Stimulated activated memory B cell treated with anti-CD40 and anti-IgM and Interleukin-4, amounts not matched to agents 10 μg/mL and 1 μg/mL and 100 μg/mL, for 72 hours (primary cell): ENCODE data around the gene IGSF5.
"Not testable (repeated sequence)": the region's sequence is repeated elsewhere in the genome, so short reads cannot be mapped to it uniquely, and the experiment has no call there.

ENCODE experiments used
- ATAC-seq: fragments of 150-1000 bp; cut with Tn5 transposase; 2 replicates; pipeline ENCODE4 v1.10.0; 2021
- H3K27ac Mint-ChIP-seq: one replicate; pipeline ENCODE4 v1.8.0; 2022; ENCODE audit warnings: mild to moderate bottlenecking, mixed read lengths
- H3K27me3 Mint-ChIP-seq: one replicate; pipeline ENCODE4 v1.8.0; 2022; ENCODE audit warnings: mixed read lengths
- H3K36me3 Mint-ChIP-seq: one replicate; pipeline ENCODE4 v1.8.0; 2022; ENCODE audit warnings: mixed read lengths
- H3K4me1 Mint-ChIP-seq: one replicate; pipeline ENCODE4 v1.8.0; 2022; ENCODE audit warnings: mixed read lengths
- H3K4me3 Mint-ChIP-seq: one replicate; pipeline ENCODE4 v1.8.0; 2022; ENCODE audit warnings: mild to moderate bottlenecking, moderate library complexity, mixed read lengths
- H3K9me3 Mint-ChIP-seq: one replicate; pipeline ENCODE4 v1.8.0; 2022; ENCODE audit warnings: mixed read lengths

Gene IGSF5

DNA sequence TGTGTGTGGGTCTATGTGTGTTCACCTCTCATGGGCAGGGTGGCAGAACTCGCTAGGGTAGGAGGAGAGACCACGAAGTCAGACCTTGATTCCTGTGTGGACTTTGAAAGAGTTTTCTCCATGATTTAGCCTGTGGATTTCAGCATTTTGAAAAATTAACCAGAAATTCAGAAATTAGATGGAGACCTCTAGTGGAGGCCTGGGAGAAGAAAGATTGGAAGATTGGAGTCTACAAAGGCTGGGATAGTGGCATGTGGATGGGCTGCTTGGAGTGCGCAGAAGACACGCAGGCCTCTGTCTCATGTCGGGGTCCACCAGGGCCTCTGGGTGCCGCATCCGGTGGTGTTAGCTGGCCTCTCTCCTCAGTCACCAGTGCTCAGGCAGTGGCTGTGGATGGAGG is 18.9 kb upstream of the IGSF5 start:
- H3K36me3 Mint-ChIP-seq: no peaks in the 10 kb centered on the region
- H3K27me3 Mint-ChIP-seq: no peaks in the 10 kb centered on the region
- H3K4me3 Mint-ChIP-seq: no peak overlapping the region
- ATAC-seq: no peak
- no peaks in the 10 kb centered on the region for H3K4me1 Mint-ChIP-seq
- H3K9me3 Mint-ChIP-seq: peaks cover 8% of the 10 kb centered on the region
- no peak overlapping the region for H3K27ac Mint-ChIP-seq

DNA sequence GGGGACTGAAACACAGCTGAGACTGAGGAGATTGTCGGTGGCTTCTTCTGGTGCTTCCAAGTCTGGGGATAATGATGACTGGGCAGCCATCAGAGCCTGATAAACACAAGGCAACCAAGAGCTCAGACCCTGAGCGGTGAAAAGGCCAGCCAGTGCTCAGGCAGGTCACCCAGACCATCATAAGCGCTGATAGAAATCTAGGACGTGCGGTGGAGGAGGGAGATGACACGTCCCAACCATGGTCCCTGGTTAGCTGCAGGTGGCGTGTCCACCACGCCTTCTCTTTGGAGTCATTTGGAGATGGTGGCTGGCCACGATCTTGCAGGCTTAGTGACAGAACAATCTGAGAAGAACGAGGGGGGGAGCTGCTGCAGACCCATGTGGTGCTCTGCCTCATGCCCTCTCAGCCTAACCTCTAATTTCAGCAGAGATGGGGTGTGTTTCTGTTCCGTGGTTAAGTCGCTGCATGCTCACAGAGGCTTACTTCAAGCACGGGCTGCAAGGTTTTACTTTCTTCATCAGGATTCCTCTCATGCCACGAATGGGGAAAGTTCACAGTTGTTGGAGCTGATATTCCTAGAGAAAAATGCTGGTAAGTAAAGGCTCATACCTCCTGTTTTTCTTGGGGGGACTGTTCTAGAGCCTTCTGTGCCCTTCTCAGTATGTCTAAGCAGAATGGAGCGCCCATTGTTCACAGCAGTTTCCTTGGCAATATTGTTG is 17.4 kb upstream of the IGSF5 start:
- Mint-ChIP-seq H3K36me3 (no peaks in the 10 kb centered on the region), H3K4me3 (no peak overlapping the region), H3K27ac (no peak overlapping the region), H3K4me1 (no peaks in the 10 kb centered on the region), H3K27me3 (no peaks in the 10 kb centered on the region), H3K9me3 (peaks cover 5% of the 10 kb centered on the region)
- no peak for ATAC-seq

DNA sequence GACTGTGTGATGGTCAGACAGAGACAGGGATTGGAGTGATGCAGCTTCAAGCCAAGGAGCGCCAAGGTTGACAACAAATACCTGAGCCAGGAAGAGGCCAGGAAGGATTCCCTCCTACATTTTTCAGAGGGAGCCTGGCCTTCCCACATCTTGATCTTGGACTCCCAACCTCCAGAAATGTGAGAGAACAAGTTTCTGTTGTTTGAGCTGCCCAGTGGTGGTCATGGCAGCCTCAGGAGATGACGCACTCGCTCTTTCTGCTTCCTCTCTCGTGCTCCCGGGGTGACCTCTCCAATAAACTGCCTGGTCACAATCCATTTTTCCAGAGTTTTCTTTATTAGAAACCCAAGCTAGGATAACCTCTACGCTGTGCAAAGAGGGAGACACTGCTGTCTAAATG is 16.6 kb upstream of the IGSF5 start:
- no peak overlapping the region for H3K27ac Mint-ChIP-seq
- no peak for ATAC-seq

GRCh38 chr21:39730418-39731157 is 14.4 kb upstream of the IGSF5 start:
- H3K4me3 Mint-ChIP-seq: no peak overlapping the region
- no peak overlapping the region for H3K27ac Mint-ChIP-seq
- H3K4me1 Mint-ChIP-seq: no peaks in the 10 kb centered on the region
- H3K9me3 Mint-ChIP-seq: no peaks in the 10 kb centered on the region
- H3K27me3 Mint-ChIP-seq: no peaks in the 10 kb centered on the region
- ATAC-seq: no peak
- H3K36me3 Mint-ChIP-seq: no peaks in the 10 kb centered on the region

More for the DNA sequence above, 16.6 kb upstream of the IGSF5 start:
- peaks cover 1% of the 10 kb centered on the region for H3K9me3 Mint-ChIP-seq
- H3K4me1 Mint-ChIP-seq: no peaks in the 10 kb centered on the region
- H3K27me3 Mint-ChIP-seq: no peaks in the 10 kb centered on the region
- H3K4me3 Mint-ChIP-seq: no peak overlapping the region
- H3K36me3 Mint-ChIP-seq: no peaks in the 10 kb centered on the region

DNA sequence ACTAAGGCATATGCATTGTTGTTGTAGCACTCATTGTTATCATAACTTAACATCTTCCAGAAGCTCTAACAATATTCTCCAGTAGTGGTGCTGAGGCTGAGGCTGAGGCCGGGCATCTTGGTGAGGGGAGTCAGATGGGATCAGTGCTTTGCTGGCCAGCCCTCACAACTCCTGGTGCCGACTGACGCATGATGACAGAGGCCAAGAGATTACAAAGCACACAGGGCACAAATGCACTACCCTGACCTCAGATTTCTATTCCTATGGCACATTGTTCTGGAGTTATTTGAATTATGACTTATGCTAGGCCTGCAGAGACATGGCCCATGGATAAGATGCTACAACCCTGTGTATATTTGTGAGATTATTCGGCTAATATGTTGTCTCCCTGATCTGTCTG is 8.3 kb upstream of the IGSF5 start:
- no peaks in the 10 kb centered on the region for H3K36me3 Mint-ChIP-seq
- no peak overlapping the region for H3K27ac Mint-ChIP-seq
- H3K9me3 Mint-ChIP-seq: no peaks in the 10 kb centered on the region
- ATAC-seq: no peak
- no peaks in the 10 kb centered on the region for H3K4me1 Mint-ChIP-seq
- no peaks in the 10 kb centered on the region for H3K27me3 Mint-ChIP-seq
- H3K4me3 Mint-ChIP-seq: no peak overlapping the region

GRCh38 chr21:39737376-39738000 is 7.5 kb upstream of the IGSF5 start:
- Mint-ChIP-seq H3K4me3 (no peak overlapping the region), H3K27me3 (no peaks in the 10 kb centered on the region), H3K27ac (no peak overlapping the region)

GRCh38 chr21:39738566-39738965 is 6.4 kb upstream of the IGSF5 start:
- Mint-ChIP-seq H3K4me1 (no peaks in the 10 kb centered on the region), H3K9me3 (no peaks in the 10 kb centered on the region), H3K27me3 (no peaks in the 10 kb centered on the region), H3K4me3 (no peak overlapping the region), H3K27ac (no peak overlapping the region), H3K36me3 (no peaks in the 10 kb centered on the region)
- ATAC-seq: no peak

More at GRCh38 chr21:39737376-39738000, 7.5 kb upstream of the IGSF5 start:
- no peak for ATAC-seq
- no peaks in the 10 kb centered on the region for H3K36me3 Mint-ChIP-seq
- H3K9me3 Mint-ChIP-seq: no peaks in the 10 kb centered on the region
- no peaks in the 10 kb centered on the region for H3K4me1 Mint-ChIP-seq

DNA sequence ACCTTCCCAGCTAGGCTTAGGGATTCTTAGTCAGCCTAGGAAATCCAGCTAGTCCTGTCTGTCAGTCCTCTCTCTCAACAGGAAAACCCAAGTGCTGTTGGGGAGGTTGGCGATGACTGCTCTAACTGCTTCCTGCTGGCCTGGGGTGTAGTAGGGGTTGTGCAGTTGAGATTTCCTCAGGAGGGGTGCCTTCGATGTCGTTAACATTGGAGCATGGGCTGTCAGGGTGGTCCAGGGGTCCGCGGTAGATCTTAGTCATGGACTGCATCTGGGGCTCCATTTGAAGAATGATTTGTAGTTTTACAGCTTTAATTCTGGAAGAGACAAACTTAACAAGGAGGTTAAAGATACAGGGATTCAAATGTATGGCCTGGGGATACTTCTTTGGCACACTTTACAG is 5.5 kb upstream of the IGSF5 start:
- H3K4me1 Mint-ChIP-seq, H3K27me3 Mint-ChIP-seq, H3K36me3 Mint-ChIP-seq, ATAC-seq, H3K9me3 Mint-ChIP-seq, H3K27ac Mint-ChIP-seq, H3K4me3 Mint-ChIP-seq: not testable (repeated sequence)

GRCh38 chr21:39742561-39742960 is 2.4 kb upstream of the IGSF5 start:
- not testable (repeated sequence) for ATAC-seq, H3K27ac Mint-ChIP-seq, H3K4me1 Mint-ChIP-seq, H3K27me3 Mint-ChIP-seq, H3K9me3 Mint-ChIP-seq, H3K4me3 Mint-ChIP-seq, H3K36me3 Mint-ChIP-seq

DNA sequence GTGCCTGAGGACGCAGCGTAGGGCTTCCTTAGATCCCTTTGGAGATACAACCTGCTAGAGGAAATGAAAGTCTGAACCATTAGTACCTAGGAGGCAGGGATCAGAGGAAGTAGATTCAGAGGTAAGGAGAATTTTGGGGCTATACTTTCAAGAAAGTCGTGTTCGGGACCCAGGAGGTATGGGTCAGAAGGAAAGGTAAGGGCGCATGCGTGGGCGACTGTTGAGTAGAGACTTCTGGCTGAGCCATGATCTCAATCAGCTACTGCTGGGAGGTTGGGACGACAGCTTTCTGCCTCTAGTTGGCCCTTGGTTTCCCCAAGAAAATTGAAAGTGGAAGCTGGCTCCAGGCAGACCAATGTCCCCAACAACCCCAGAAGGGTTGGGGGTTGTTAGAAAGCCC is 349 bp downstream of the IGSF5 start:
- H3K4me1 Mint-ChIP-seq, H3K27ac Mint-ChIP-seq, H3K9me3 Mint-ChIP-seq, H3K36me3 Mint-ChIP-seq, H3K4me3 Mint-ChIP-seq, ATAC-seq, H3K27me3 Mint-ChIP-seq: not testable (repeated sequence)

DNA sequence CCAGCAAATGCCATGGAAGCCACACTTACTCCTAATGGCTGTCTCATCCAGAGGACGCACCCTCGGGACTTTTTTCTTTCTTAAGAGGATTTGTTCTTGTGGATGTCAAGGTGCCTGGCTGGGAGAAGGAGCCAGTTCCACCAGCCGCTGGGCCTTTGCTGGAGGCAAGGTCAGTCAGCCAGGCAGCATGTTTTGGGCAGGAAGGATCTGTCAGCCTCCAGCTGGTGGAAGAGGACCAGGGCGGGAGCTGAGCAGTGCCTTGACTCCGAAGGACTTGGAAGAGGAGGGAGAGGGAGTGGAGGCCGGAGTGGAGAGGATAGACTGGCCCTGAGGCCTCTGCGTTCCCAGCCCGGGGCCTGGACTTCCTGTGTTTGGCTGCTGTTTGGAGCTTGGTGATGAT is 5.7 kb downstream of the IGSF5 start:
- Mint-ChIP-seq H3K27ac (no peak overlapping the region), H3K9me3 (peaks cover 8% of the 10 kb centered on the region), H3K4me3 (no peak overlapping the region), H3K4me1 (no peaks in the 10 kb centered on the region), H3K27me3 (no peaks in the 10 kb centered on the region), H3K36me3 (no peaks in the 10 kb centered on the region)
- ATAC-seq: no peak

- no peaks in the 10 kb centered on the region for H3K36me3 Mint-ChIP-seq
- no peaks in the 10 kb centered on the region for H3K27me3 Mint-ChIP-seq
- H3K4me1 Mint-ChIP-seq: no peaks in the 10 kb centered on the region
- no peak for ATAC-seq
- no peak overlapping the region for H3K4me3 Mint-ChIP-seq
- peaks cover 8% of the 10 kb centered on the region for H3K9me3 Mint-ChIP-seq
- no peak overlapping the region for H3K27ac Mint-ChIP-seq
These were observed 9.8 kb downstream of the IGSF5 start for GRCh38 chr21:39754811-39755210.

- H3K9me3 Mint-ChIP-seq: peaks cover 12% of the 10 kb centered on the region
- H3K27me3 Mint-ChIP-seq: no peaks in the 10 kb centered on the region
- H3K4me3 Mint-ChIP-seq: no peak overlapping the region
- H3K27ac Mint-ChIP-seq: no peak overlapping the region
- no peaks in the 10 kb centered on the region for H3K36me3 Mint-ChIP-seq
- no peaks in the 10 kb centered on the region for H3K4me1 Mint-ChIP-seq
- ATAC-seq: no peak
These were observed 11.3 kb downstream of the IGSF5 start for GRCh38 chr21:39756285-39756684.

GRCh38 chr21:39763272-39763970 is 18.4 kb downstream of the IGSF5 start:
- Mint-ChIP-seq H3K27ac (no peak overlapping the region), H3K36me3 (no peaks in the 10 kb centered on the region), H3K9me3 (peaks cover 7% of the 10 kb centered on the region)

GRCh38 chr21:39774227-39774626 is 29.2 kb downstream of the IGSF5 start:
- no peak for ATAC-seq
- peaks cover 5% of the 10 kb centered on the region for H3K9me3 Mint-ChIP-seq
- H3K27ac Mint-ChIP-seq: no peak overlapping the region
- H3K36me3 Mint-ChIP-seq: no peaks in the 10 kb centered on the region
- H3K4me3 Mint-ChIP-seq: no peak overlapping the region
- H3K4me1 Mint-ChIP-seq: no peaks in the 10 kb centered on the region
- H3K27me3 Mint-ChIP-seq: no peaks in the 10 kb centered on the region

More at GRCh38 chr21:39763272-39763970, 18.4 kb downstream of the IGSF5 start:
- ATAC-seq: no peak
- Mint-ChIP-seq H3K4me1 (no peaks in the 10 kb centered on the region), H3K27me3 (no peaks in the 10 kb centered on the region), H3K4me3 (no peak overlapping the region)
